Breast epithelium (tissue), 3 donors: Measurements from ENCODE around the gene TMED9.

Experiments used
- CTCF ChIP-seq, 3 donors: fragments of 450-650 bp; IDR thresholded peaks; one replicate each; pipeline ENCODE4 v1.5.1; 2016 to 2017; ENCODE audit warnings: antibody characterized with exemption in 3 of 3, mild to moderate bottlenecking in 3 of 3, moderate library complexity in 3 of 3
- POLR2A ChIP-seq: fragments of 450-650 bp; IDR thresholded peaks from one replicate; pipeline ENCODE4 v1.6.1; 2016; ENCODE audit warnings: antibody characterized with exemption, mild to moderate bottlenecking, moderate library complexity

DNA sequence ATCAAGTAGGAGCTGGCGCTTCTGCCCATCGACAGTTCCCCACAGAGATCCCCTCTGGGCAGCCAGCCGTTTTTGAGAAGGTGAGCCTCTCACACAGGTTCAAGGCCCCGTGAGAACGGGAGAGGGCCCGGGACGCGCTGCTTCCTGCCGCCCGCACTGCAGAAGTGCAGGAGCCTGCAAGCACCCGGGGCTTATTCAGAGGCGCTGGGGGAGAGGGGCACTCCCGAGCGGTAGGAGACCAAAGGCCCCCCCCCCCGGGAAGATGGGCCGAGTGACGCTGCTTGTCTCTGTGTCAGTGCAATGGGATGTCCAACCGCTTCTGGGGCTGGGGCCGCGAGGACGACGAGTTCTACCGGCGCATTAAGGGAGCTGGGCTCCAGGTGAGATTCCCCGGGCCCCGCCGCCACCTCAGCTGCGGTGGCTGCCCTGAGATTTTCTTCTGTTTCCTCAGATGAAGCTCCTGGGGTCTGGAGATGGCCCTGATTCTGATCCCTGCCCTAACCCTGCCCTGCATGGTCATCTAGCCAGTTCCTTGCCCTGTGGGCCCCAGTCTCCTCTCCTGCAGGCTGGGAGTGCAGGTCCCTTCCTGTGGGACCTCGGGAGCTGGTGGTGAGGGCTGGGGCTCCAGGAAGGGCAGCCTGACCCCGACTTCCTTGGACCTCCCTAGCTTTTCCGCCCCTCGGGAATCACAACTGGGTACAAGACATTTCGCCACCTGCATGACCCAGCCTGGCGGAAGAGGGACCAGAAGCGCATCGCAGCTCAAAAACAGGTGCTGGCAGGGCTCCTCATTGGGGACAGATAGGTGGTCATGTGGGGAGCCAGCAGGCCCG is 16.5 kb downstream of the TMED9 start:
- TF ChIP-seq CTCF (IDR thresholded peaks at IDR 0.05) (no peak), POLR2A (no peak)
